Erythroblast (primary cell): ENCODE measurements around the gene CHST8.

Experiments used
- GATA1 ChIP-seq: IDR thresholded peaks from 2 replicates; pipeline ENCODE4 v1.6.1; 2011; ENCODE audit warnings: low read depth, mild to moderate bottlenecking, control low read depth, low read length, moderate library complexity
- POLR2A ChIP-seq: IDR thresholded peaks from 2 replicates; pipeline ENCODE4 v1.6.1; 2011; ENCODE audit warnings: mild to moderate bottlenecking, low read length

DNA sequence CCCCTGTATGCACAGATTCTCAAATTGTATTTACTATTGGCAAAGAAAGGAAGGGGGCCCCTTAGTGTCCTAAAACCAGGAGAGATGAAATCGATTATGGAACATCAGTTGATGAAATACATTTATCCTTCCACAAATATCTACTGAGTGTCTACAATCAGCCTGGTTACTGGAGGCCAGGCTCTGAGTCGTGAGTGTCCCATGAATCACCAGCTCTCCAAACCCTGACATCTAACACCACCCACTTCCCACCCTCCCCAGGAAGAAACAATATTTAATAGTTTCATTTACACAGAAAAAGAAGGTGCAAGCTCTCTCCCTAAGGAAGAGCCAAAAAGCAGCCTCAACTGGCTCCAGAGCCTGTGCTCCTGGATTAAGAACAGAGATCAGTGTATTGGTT, 200.1 kb downstream of the CHST8 start:
- no peak for TF ChIP-seq POLR2A
- no peak for TF ChIP-seq GATA1
